Measurements from ENCODE around the gene MTARC1.

Gene MTARC1

GRCh38 chr1:220833436-220833835 lies 46.7 kb downstream of the MTARC1 start:
- no peak for DNase-seq (ENCODE audit: low read depth)

GRCh38 chr1:220834155-220834870 lies 47.6 kb downstream of the MTARC1 start:
- no peak for DNase-seq (ENCODE audit: low read depth)

All from activated T-helper 1 cell treated with Interleukin-2 at 50 U/mL for 16 hours (primary cell).